Mammary epithelial cell (primary cell): ENCODE data around the gene EVI5L.

ENCODE experiments used
- EZH2 ChIP-seq: IDR thresholded peaks from 2 replicates; pipeline ENCODE4 v1.6.1; 2012; ENCODE audit warnings: low read length, inconsistent platforms, borderline replicate concordance
- TF ChIP-seq, protein P1 (sequence below), 2 donors: IDR thresholded peaks in 1 of 2; conservative IDR thresholded peaks in 1 of 2; 2 replicates each; pipeline ENCODE4 v1.5.1; 2011 to 2012; ENCODE audit warnings: inconsistent platforms in 2 of 2, low read length in 2 of 2, mild to moderate bottlenecking in 2 of 2, control low read depth in 1 of 2, low read depth in 1 of 2; ENCODE audit not compliant: insufficient read depth in 1 of 2; ENCODE audit errors: extremely low read depth in 1 of 2

DNA sequence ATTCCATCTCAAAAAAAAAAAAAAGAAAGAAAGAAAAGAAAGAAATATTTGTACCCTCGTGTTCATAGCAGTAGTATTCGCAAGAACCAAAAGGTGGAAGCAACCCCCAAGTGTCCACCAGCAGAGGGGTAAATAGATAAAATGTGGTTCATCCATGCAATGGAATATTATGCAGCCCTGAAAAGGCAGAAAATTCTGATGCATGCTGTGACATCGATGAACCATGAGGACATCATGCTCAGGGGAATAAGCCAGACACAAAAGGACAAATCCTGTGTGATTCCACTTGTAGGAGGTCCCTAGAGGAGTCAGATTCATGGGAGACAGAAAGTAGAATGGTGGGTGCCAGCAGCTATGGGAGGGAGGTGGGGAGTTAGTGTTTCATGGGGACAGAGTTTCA lies 51.9 kb downstream of the EVI5L start:
- TF ChIP-seq, protein P1, sequence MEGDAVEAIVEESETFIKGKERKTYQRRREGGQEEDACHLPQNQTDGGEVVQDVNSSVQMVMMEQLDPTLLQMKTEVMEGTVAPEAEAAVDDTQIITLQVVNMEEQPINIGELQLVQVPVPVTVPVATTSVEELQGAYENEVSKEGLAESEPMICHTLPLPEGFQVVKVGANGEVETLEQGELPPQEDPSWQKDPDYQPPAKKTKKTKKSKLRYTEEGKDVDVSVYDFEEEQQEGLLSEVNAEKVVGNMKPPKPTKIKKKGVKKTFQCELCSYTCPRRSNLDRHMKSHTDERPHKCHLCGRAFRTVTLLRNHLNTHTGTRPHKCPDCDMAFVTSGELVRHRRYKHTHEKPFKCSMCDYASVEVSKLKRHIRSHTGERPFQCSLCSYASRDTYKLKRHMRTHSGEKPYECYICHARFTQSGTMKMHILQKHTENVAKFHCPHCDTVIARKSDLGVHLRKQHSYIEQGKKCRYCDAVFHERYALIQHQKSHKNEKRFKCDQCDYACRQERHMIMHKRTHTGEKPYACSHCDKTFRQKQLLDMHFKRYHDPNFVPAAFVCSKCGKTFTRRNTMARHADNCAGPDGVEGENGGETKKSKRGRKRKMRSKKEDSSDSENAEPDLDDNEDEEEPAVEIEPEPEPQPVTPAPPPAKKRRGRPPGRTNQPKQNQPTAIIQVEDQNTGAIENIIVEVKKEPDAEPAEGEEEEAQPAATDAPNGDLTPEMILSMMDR (conservative IDR thresholded peaks at IDR 0.05 in 1 of 2, IDR thresholded peaks at IDR 0.05 in 1 of 2; ENCODE audit: extremely low read depth in 1 of 2, insufficient read depth in 1 of 2, low read depth in 1 of 2, low read length in 2 of 2), result no peak
- TF ChIP-seq EZH2, result no peak
